Activated B cell treated with CpG ODN at 0.5 μM for 24 hours (primary cell): ENCODE results near the gene LYL1. TPM values are rescaled to one million over a fixed set of nuclear protein-coding genes. Genes with fewer than 3 reads are reported as not detected.
A peak's percentile ranks its signal among the peaks of the same experiment; 100 is the strongest.

Experiments used
- ATAC-seq: fragments of 200-7000 bp; cut with Tn5 transposase; one replicate; pipeline ENCODE4 v1.10.0; 2021; ENCODE audit warnings: low read depth, mild to moderate bottlenecking, moderate library complexity
- CTCF ChIA-PET: fragments of 350-600 bp; sonication (Branson Sonifier 250); formaldehyde crosslinking; loops from one replicate; lab custom pipeline; 2021; ENCODE audit warnings: antibody characterized with exemption; lab: Charles Lee
- POLR2A ChIA-PET: fragments of 350-600 bp; sonication (Branson Sonifier 250); formaldehyde crosslinking; loops from one replicate; lab custom pipeline; 2021; ENCODE audit warnings: antibody characterized with exemption; lab: Charles Lee
- DNase-seq: peaks from one replicate; pipeline ENCODE4 v3.0.0; 2022
- H3K27ac Mint-ChIP-seq: one replicate; pipeline ENCODE4 v1.8.0; 2020; ENCODE audit warnings: mixed read lengths
- H3K27me3 Mint-ChIP-seq: one replicate; pipeline ENCODE4 v1.8.0; 2021; ENCODE audit warnings: mixed read lengths
- H3K36me3 Mint-ChIP-seq: one replicate; pipeline ENCODE4 v1.8.0; 2021; ENCODE audit warnings: low read depth, mixed read lengths
- H3K4me1 Mint-ChIP-seq: one replicate; pipeline ENCODE4 v1.8.0; 2021; ENCODE audit warnings: mixed read lengths
- H3K4me3 Mint-ChIP-seq: one replicate; pipeline ENCODE4 v1.8.0; 2020; ENCODE audit warnings: mild to moderate bottlenecking, mixed read lengths
- H3K9me3 Mint-ChIP-seq: one replicate; pipeline ENCODE4 v1.8.0; 2020; ENCODE audit warnings: mixed read lengths
- intact Hi-C: fragments of 100-400 bp; cut with micrococcal nuclease; formaldehyde crosslinking; loops from one replicate; pipeline ENCODE4 v1.15.1; 2024
- total RNA-seq: library from RNA; stranded (reverse); gene quantifications from 2 replicates; pipeline ENCODE4 v1.2.3, GENCODE V29; 2022
- TF ChIP-seq, protein P1 (sequence below): fragments of 200-600 bp; IDR thresholded peaks from one replicate; pipeline ENCODE4 v1.8.0; 2022; ENCODE audit warnings: antibody characterized with exemption, mild to moderate bottlenecking

Gene LYL1
- total RNA-seq, 1 donor from 2014 or later = 74.8 TPM

DNA sequence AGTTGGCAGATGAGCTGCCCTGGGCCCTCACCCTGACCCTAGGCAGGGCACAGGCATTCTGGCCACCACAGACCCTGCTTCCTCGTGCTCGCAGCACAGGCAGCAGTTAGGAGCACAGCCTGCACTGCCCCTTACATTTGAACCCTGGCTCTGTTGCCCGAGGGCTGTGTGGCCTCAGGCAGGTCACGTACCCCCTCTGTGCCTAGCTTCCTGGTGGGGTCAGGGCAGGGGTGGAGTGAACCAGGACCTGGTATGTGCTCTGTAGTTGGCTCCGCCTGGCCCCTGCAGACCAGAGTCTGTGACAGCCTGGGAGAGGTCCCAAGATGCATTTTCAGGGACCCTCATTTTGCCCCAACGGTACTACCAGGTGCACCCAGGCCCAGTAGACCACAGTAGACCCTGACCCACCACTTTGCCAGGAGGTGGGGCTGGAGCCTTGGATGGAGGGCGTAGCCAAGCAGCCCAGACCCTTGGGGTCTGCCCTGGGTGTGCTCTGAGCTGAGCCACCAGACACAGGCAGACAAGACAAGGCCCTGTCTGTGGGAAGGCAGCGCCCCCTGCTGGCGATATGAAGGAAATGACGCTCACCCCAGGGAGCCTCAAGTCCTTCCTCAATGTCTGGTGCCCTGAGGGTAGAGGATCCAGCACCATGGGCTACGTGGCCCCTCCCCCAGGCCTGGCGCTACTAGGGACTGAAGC is 9.1 kb downstream of the LYL1 start:
- Mint-ChIP-seq H3K4me3 (peak overlapping the region; percentile 29), H3K27ac (peak overlapping the region; percentile 95)

DNA sequence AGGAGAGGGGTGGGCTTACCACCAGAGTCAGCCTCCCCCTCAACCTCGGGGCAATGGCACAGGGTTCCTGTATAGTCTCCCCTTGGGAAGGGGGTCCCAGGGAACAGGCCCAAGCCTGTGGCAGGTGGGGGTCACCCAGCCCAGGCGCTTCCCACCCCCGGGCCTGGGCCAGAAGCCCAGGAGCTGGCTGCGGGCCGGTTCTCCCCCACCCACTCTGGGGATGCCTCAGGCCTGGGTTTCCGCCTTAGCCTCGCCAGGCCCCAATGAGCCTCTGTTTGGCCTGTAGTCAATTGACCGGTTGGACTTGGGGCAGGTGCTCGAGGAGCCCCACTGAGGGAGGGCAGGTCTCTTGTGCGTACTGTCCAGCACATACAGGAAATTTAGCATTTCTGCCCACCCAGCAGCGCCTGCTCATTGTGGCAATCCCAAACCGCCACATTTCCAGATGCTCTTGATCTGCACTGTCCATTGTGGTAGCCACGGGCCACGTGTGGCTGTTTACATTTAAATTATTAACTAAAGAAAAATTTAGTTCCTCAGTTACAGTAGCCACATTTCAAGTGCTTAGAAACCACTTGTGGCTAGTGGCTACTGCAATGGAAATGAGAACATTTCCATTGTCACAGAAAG is 9.9 kb downstream of the LYL1 start:
- H3K9me3 Mint-ChIP-seq = no peaks in the 10 kb centered on the region
- peaks cover 2% of the 10 kb centered on the region for H3K27me3 Mint-ChIP-seq
- peaks cover 30% of the 10 kb centered on the region for H3K4me1 Mint-ChIP-seq
- ATAC-seq = no peak
- TF ChIP-seq, protein P1, sequence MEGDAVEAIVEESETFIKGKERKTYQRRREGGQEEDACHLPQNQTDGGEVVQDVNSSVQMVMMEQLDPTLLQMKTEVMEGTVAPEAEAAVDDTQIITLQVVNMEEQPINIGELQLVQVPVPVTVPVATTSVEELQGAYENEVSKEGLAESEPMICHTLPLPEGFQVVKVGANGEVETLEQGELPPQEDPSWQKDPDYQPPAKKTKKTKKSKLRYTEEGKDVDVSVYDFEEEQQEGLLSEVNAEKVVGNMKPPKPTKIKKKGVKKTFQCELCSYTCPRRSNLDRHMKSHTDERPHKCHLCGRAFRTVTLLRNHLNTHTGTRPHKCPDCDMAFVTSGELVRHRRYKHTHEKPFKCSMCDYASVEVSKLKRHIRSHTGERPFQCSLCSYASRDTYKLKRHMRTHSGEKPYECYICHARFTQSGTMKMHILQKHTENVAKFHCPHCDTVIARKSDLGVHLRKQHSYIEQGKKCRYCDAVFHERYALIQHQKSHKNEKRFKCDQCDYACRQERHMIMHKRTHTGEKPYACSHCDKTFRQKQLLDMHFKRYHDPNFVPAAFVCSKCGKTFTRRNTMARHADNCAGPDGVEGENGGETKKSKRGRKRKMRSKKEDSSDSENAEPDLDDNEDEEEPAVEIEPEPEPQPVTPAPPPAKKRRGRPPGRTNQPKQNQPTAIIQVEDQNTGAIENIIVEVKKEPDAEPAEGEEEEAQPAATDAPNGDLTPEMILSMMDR = no peak
- DNase-seq = no peak
- intact Hi-C loops = loop anchor here (1.0 kb wide), 2 partner anchors 109 to 127 kb away; no protein-coding TSS in a partner anchor
- H3K27ac Mint-ChIP-seq = no peak overlapping the region
- peaks cover 2% of the 10 kb centered on the region for H3K36me3 Mint-ChIP-seq
- ChIA-PET CTCF (interaction anchor here (0.9 to 5.0 kb wide), 6 partner anchors 10 to 127 kb away, joined by 3 to 106 read pairs (median 28); partner anchors contain the start of gene NFIX), POLR2A (interaction anchor here (3.1 to 4.5 kb wide), 2 partner anchors 12 to 115 kb away, joined by 28 to 125 read pairs; partner anchors contain the start of gene LYL1)
- H3K4me3 Mint-ChIP-seq = no peak overlapping the region

More for the DNA sequence above, 9.1 kb downstream of the LYL1 start:
- peaks cover 4% of the 10 kb centered on the region for H3K36me3 Mint-ChIP-seq
- DNase-seq (peak; percentile 73), ATAC-seq (peak; percentile 56)
- intact Hi-C loops = loop anchor here (1.0 to 2.0 kb wide), 6 partner anchors 11 to 203 kb away; partner anchors contain the start of gene GCDH
- TF ChIP-seq, protein P1 = peak; percentile 71
- no peaks in the 10 kb centered on the region for H3K27me3 Mint-ChIP-seq
- POLR2A ChIA-PET = interaction anchor here (0.8 to 4.5 kb wide), 15 partner anchors 11 to 209 kb away, joined by 3 to 125 read pairs (median 8); partner anchors contain the start of genes IER2, LYL1, NACC1 and STX10
- CTCF ChIA-PET = interaction anchor here (0.6 to 5.0 kb wide), 22 partner anchors 11 to 334 kb away, joined by 3 to 106 read pairs (median 4); partner anchors contain the start of genes NFIX and RNASEH2A
- peaks cover 36% of the 10 kb centered on the region for H3K4me1 Mint-ChIP-seq
- H3K9me3 Mint-ChIP-seq = no peaks in the 10 kb centered on the region

DNA sequence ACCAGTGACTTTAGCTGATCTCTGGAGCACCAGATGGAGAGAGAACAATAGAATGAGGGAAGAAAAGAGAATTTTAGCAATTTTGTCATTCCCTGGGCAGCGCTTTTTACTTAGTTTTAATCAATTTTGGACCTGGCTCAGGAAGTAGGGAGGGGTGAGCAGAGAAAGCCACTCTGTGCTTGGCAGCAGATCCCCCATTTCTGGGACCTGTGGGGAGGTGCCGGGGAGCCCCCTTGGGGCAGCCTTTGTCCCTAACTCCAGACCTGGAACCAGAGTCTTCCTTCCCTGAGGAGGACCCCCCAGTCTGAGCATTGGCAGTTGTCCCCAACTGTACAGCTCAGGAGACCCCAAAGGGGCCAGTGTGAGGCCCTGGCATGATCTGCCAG is 10.5 kb downstream of the LYL1 start:
- Mint-ChIP-seq H3K9me3 (no peaks in the 10 kb centered on the region), H3K36me3 (peaks cover 2% of the 10 kb centered on the region), H3K27me3 (peaks cover 2% of the 10 kb centered on the region), H3K27ac (no peak overlapping the region), H3K4me3 (no peak overlapping the region), H3K4me1 (peaks cover 30% of the 10 kb centered on the region)
- POLR2A ChIA-PET = interaction anchor here (0.7 kb wide), 1 partner anchor 21 kb away, joined by 3 read pairs; no protein-coding TSS in a partner anchor
- no peak for ATAC-seq
- CTCF ChIA-PET = interaction anchor here (1.2 to 5.0 kb wide), 3 partner anchors 114 to 127 kb away, joined by 5 to 106 read pairs (median 9); no protein-coding TSS in a partner anchor
- TF ChIP-seq, protein P1 = no peak
- intact Hi-C loops = no loop called here
- DNase-seq = no peak

DNA sequence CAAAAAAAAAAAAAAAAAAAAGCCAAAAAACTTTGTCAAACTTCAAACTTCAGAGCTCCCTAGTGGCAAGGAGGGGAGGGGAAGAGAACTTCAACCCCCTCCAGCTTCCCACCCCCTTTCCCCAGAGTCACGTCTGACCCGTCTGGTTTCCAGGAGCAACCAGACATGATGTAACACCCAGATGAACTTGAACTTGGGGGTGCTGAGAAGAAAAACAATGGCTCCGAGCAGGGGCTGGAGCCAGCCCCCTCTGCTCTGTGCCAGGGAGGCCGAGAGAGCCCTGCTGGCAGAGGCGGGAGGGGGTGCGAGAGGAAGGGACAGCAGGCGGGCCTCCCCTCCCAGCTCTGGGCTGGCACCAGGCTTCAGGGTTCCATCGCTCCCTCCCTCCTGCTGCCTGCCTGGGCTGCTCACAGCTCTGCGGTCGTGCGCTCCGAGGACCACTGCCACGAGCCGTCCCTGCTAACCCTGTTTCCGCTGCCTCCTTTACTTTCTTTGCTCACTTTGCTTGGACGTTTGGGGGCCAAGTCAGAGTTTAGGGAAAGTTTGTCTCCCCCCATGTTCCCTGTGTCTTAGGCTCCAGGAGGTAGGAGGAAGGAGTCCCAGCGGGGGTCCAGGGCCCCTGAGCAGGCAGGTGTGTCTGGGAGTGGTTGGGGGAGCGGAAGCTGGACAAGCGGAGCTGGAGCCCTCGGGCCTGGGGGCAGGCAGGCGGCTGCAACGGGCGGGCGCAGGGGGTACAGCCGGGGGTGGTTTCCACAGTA is 11.1 kb downstream of the LYL1 start:
- TF ChIP-seq, protein P1 = no peak
- Mint-ChIP-seq H3K4me3 (no peak overlapping the region), H3K4me1 (peaks cover 25% of the 10 kb centered on the region), H3K27ac (no peak overlapping the region), H3K36me3 (peaks cover 2% of the 10 kb centered on the region), H3K9me3 (no peaks in the 10 kb centered on the region), H3K27me3 (peaks cover 2% of the 10 kb centered on the region)
- CTCF ChIA-PET = interaction anchor here (1.2 to 1.5 kb wide), 3 partner anchors 30 to 126 kb away, joined by 3 to 9 read pairs (median 5); no protein-coding TSS in a partner anchor
- intact Hi-C loops = no loop called here
- POLR2A ChIA-PET = interaction anchor here (0.6 to 0.7 kb wide), 4 partner anchors 13 to 72 kb away, joined by 3 to 9 read pairs (median 6); no protein-coding TSS in a partner anchor
- no peak for ATAC-seq
- DNase-seq = no peak
